Peyer's patch (tissue), 4 donors: Measurements from ENCODE around the gene PCK2. TPM values are rescaled to one million over a fixed set of nuclear protein-coding genes. Genes with fewer than 3 reads are reported as not detected.

Experiments used
- DNase-seq, 3 donors: peaks; one replicate each; pipeline ENCODE4 v3.0.0-alpha.2; 2017 to 2019
- H3K27ac ChIP-seq, 4 donors: fragments of 200-600 bp; sonication (generic); one replicate each; pipeline ENCODE4 v1.5.1; 2016 to 2019
- H3K27me3 ChIP-seq, 2 donors: fragments of 200-600 bp; sonication (generic); one replicate each; pipeline ENCODE4 v1.5.1; 2019
- H3K36me3 ChIP-seq, 3 donors: fragments of 200-600 bp; sonication (generic); one replicate each; pipeline ENCODE4 v1.5.1; 2016 to 2019
- H3K4me1 ChIP-seq, 4 donors: fragments of 200-600 bp; sonication (generic); one replicate each; pipeline ENCODE4 v1.5.1; 2016 to 2019
- H3K4me3 ChIP-seq, 4 donors: fragments of 200-600 bp; sonication (generic); 1 replicate in 3 of 4; 2 replicates in 1 of 4; pipeline ENCODE4 v1.5.1; 2016 to 2019; ENCODE audit warnings: mild to moderate bottlenecking in 1 of 4
- H3K9me3 ChIP-seq, 4 donors: fragments of 200-600 bp; sonication (generic); one replicate each; pipeline ENCODE4 v1.5.1; 2016 to 2019; ENCODE audit warnings: mild to moderate bottlenecking in 1 of 4
- POLR2A ChIP-seq, 2 donors: fragments of 450-650 bp; IDR thresholded peaks; one replicate each; pipeline ENCODE4 v1.5.1; 2017; ENCODE audit warnings: antibody characterized with exemption in 2 of 2, mild to moderate bottlenecking in 2 of 2, moderate library complexity in 2 of 2
- total RNA-seq, 4 donors: library from RNA; depleted of rRNA; stranded (reverse); fragments of >200 nt; gene quantifications; one replicate each; pipeline ENCODE4 v1.1.0, GENCODE V29; 2016
- TF ChIP-seq, protein P1 (sequence below), 6 experiments: fragments of 450-650 bp in 4 of 6; fragments of 200-600 bp in 2 of 6; sonication (generic) in 1 of 6; IDR thresholded peaks; one replicate each; pipeline ENCODE4 v1.5.1; 2017 to 2019; ENCODE audit warnings: antibody characterized with exemption in 6 of 6, mild to moderate bottlenecking in 3 of 6, moderate library complexity in 1 of 6

The PCK2 gene
- total RNA-seq, 4 donors from 2014 or later, result 53.6 to 820 (median 644) TPM

- H3K4me1 ChIP-seq, result peaks cover 0 to 25% (median 6%) of the 10 kb centered on the region in 4 donors
- peak in 2 of 3 donors; percentile 72 to 81 for DNase-seq
- no peaks in the 10 kb centered on the region for H3K9me3 ChIP-seq
- H3K27me3 ChIP-seq, result no peaks in the 10 kb centered on the region
- no peak for TF ChIP-seq POLR2A (IDR thresholded peaks at IDR 0.05)
- TF ChIP-seq, protein P1, sequence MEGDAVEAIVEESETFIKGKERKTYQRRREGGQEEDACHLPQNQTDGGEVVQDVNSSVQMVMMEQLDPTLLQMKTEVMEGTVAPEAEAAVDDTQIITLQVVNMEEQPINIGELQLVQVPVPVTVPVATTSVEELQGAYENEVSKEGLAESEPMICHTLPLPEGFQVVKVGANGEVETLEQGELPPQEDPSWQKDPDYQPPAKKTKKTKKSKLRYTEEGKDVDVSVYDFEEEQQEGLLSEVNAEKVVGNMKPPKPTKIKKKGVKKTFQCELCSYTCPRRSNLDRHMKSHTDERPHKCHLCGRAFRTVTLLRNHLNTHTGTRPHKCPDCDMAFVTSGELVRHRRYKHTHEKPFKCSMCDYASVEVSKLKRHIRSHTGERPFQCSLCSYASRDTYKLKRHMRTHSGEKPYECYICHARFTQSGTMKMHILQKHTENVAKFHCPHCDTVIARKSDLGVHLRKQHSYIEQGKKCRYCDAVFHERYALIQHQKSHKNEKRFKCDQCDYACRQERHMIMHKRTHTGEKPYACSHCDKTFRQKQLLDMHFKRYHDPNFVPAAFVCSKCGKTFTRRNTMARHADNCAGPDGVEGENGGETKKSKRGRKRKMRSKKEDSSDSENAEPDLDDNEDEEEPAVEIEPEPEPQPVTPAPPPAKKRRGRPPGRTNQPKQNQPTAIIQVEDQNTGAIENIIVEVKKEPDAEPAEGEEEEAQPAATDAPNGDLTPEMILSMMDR (IDR thresholded peaks at IDR 0.05), result no peak
- H3K27ac ChIP-seq, result peak overlapping the region in 3 of 4 donors; percentile 46 to 89 (median 77)
- H3K36me3 ChIP-seq, result no peaks in the 10 kb centered on the region
- no peak overlapping the region for H3K4me3 ChIP-seq
Measured at GRCh38 chr14:24072436-24072835, 21.7 kb upstream of the PCK2 start.

- H3K4me1 ChIP-seq, result peaks cover 0 to 25% (median 6%) of the 10 kb centered on the region in 4 donors
- no peak overlapping the region for H3K4me3 ChIP-seq
- no peaks in the 10 kb centered on the region for H3K27me3 ChIP-seq
- H3K27ac ChIP-seq, result peak overlapping the region in 3 of 4 donors; percentile 46 to 89 (median 77)
- no peak for TF ChIP-seq POLR2A (IDR thresholded peaks at IDR 0.05)
- TF ChIP-seq, protein P1 (IDR thresholded peaks at IDR 0.05), result no peak
- H3K36me3 ChIP-seq, result no peaks in the 10 kb centered on the region
- no peaks in the 10 kb centered on the region for H3K9me3 ChIP-seq
- peak in 1 of 3 donors; percentile 52 for DNase-seq
Measured at GRCh38 chr14:24072881-24073877, 20.9 kb upstream of the PCK2 start.

- Histone ChIP-seq H3K27me3 (no peaks in the 10 kb centered on the region), H3K4me1 (peaks cover 0 to 25% (median 6%) of the 10 kb centered on the region in 4 donors), H3K27ac (peak overlapping the region in 3 of 4 donors; percentile 26 to 89 (median 77)), H3K36me3 (no peaks in the 10 kb centered on the region), H3K9me3 (no peaks in the 10 kb centered on the region), H3K4me3 (no peak overlapping the region)
- TF ChIP-seq POLR2A (IDR thresholded peaks at IDR 0.05), result peak; percentile 50 to 75
- TF ChIP-seq, protein P1 (IDR thresholded peaks at IDR 0.05), result no peak
- DNase-seq, result peak in 1 of 3 donors; percentile 79
Measured at GRCh38 chr14:24074625-24075484, 19.3 kb upstream of the PCK2 start.

DNA sequence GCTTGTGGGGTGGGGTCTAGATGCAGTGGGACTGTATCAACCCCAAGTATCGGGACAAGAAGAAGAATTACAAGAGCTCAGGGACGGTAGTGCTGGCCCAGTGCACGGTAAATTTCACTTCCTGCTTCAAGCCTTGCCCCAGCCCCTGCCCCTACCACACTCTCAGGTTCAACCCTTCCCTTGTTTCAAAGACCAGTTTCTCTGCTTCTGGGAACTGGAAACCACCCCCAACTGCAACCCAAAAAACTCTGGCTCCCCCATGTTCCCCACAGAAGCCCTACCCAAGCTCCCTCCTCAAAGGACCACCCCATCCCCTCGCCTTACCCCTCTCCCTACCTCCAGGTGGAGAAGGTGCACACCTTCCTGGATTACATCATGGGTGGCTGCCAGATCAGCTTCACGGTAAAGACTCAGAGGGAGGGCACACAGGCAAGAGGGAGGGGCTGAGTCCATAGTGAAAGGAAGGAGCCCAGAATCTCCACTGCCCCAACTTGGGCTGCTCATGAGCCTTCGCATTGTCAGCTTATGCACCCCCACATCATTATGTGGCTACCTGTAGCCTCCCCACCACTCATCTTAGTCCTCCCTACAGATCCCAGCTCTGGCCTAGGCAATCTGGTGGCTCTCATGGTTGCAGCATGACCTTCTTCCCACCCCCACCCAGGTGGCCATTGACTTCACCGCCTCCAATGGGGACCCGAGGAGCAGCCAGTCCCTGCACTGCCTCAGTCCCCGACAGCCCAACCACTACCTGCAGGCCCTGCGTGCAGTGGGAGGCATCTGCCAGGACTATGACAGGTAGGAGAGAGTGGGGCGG is 18.4 kb upstream of the PCK2 start:
- H3K4me3 ChIP-seq, result no peak overlapping the region
- H3K36me3 ChIP-seq, result no peaks in the 10 kb centered on the region
- H3K9me3 ChIP-seq, result no peaks in the 10 kb centered on the region
- peak in 1 of 3 donors; percentile 32 for DNase-seq
- H3K4me1 ChIP-seq, result peaks cover 0 to 33% (median 7%) of the 10 kb centered on the region in 4 donors
- TF ChIP-seq POLR2A (IDR thresholded peaks at IDR 0.05), result no peak
- TF ChIP-seq, protein P1 (IDR thresholded peaks at IDR 0.05), result no peak
- H3K27ac ChIP-seq, result peak overlapping the region in 1 of 4 donors; percentile 89
- no peaks in the 10 kb centered on the region for H3K27me3 ChIP-seq

DNA sequence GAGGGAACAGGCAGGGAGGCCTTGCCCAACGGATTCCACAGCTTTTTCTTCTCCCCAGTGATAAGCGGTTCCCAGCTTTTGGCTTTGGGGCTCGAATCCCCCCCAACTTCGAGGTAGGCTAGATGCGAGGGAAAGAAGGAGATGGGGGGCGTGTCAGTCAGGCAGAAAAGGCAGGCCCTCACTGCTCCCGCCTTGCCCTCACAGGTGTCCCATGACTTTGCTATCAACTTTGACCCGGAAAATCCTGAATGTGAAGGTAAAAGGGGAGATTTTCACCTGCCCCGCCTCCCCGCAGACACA is 17.9 kb upstream of the PCK2 start:
- Histone ChIP-seq H3K27ac (no peak overlapping the region), H3K4me3 (no peak overlapping the region)

More for the DNA sequence above, 17.9 kb upstream of the PCK2 start:
- H3K4me1 ChIP-seq, result peaks cover 0 to 37% (median 8%) of the 10 kb centered on the region in 4 donors
- no peak for DNase-seq
- no peaks in the 10 kb centered on the region for H3K36me3 ChIP-seq
- H3K9me3 ChIP-seq, result no peaks in the 10 kb centered on the region
- TF ChIP-seq POLR2A (IDR thresholded peaks at IDR 0.05), result no peak
- TF ChIP-seq, protein P1 (IDR thresholded peaks at IDR 0.05), result no peak
- no peaks in the 10 kb centered on the region for H3K27me3 ChIP-seq
